GM12878 (cell line): Measurements from ENCODE around the gene OR5B2. TPM values are rescaled to one million over a fixed set of nuclear protein-coding genes. Genes with fewer than 3 reads are reported as not detected.

ENCODE experiments used
- ATAC-seq: fragments of 200-7000 bp; cut with Tn5 transposase; 3 replicates; pipeline ENCODE4 v1.9.1; 2020; ENCODE audit warnings: mild to moderate bottlenecking, moderate library complexity
- BruUV-seq: library from RNA; stranded (reverse); fragments of 400-500 nt; replicated peaks from 2 replicates; lab custom pipeline; 2021; lab: Mats Ljungman, UMichigan
- CTCF ChIA-PET: fragments of 300-600 bp; sonication (Branson Sonifier 250); formaldehyde crosslinking; extraction: SDS; loops from one replicate; lab custom pipeline; 2021; ENCODE audit warnings: inconsistent platforms; lab: Yijun Ruan, JAX
- POLR2A ChIA-PET: fragments of 350-600 bp; formaldehyde crosslinking; extraction: SDS; loops from one replicate; lab custom pipeline; 2021; ENCODE audit warnings: inconsistent platforms; lab: Charles Lee
- RAD21 ChIA-PET: fragments of 300-600 bp; sonication (Branson Sonifier 250); formaldehyde crosslinking; loops from one replicate; lab custom pipeline; 2023; ENCODE audit warnings: antibody characterized with exemption; ENCODE audit not compliant: unreplicated experiment; lab: Charles Lee
- SMC1A ChIA-PET: fragments of 300-600 bp; sonication (Branson Sonifier 250); formaldehyde crosslinking; loops from one replicate; lab custom pipeline; 2023; ENCODE audit not compliant: unreplicated experiment, uncharacterized antibody; lab: Charles Lee
- DNase-seq: peaks from one replicate; pipeline ENCODE4 v3.0.0-alpha.2; 2011; ENCODE audit warnings: low read depth, low spot score
- FAIRE-seq: peaks from 3 replicates; lab custom pipeline; 2011; peaks lifted over from hg19 to GRCh38; lab: Jason Lieb, UNC
- H2AFZ ChIP-seq: 2 replicates; pipeline ENCODE4 v1.6.0; 2011; ENCODE audit warnings: low read depth, low read length, control low read depth; ENCODE audit not compliant: control insufficient read depth
- H3K27ac ChIP-seq: 2 replicates; pipeline ENCODE4 v1.5.1; 2011; ENCODE audit warnings: control low read depth; ENCODE audit not compliant: control insufficient read depth, insufficient read depth
- H3K27me3 ChIP-seq, 2 experiments: replicated peaks in 1 of 2; 2 replicates each; pipeline versions ENCODE4 v1.6.0 to v1.6.1; 2011; ENCODE audit warnings: low read length in 1 of 2; ENCODE audit not compliant: control insufficient read depth in 2 of 2, insufficient read depth in 2 of 2
- H3K36me3 ChIP-seq, 2 experiments: 2 replicates each; pipeline ENCODE4 v1.5.1; 2011; ENCODE audit warnings: low read length in 1 of 2; ENCODE audit not compliant: control insufficient read depth in 2 of 2, insufficient read depth in 2 of 2
- H3K4me1 ChIP-seq: 2 replicates; pipeline ENCODE4 v1.6.1; 2011; ENCODE audit warnings: mild to moderate bottlenecking, low read length, moderate library complexity, mixed read lengths; ENCODE audit not compliant: control insufficient read depth, insufficient read depth
- H3K4me2 ChIP-seq: 2 replicates; pipeline ENCODE4 v1.6.0; 2011; ENCODE audit warnings: control low read depth; ENCODE audit not compliant: control insufficient read depth, insufficient read depth
- H3K4me3 ChIP-seq: fragments of 200-600 bp; sonication (generic); 2 replicates; pipeline ENCODE4 v1.5.1; 2016
- H3K79me2 ChIP-seq: 2 replicates; pipeline ENCODE4 v1.6.0; 2011; ENCODE audit warnings: low read length; ENCODE audit not compliant: control insufficient read depth, insufficient read depth
- H3K9ac ChIP-seq: 2 replicates; pipeline ENCODE4 v1.8.0; 2011; ENCODE audit warnings: low read length, control low read depth, mixed read lengths; ENCODE audit not compliant: control insufficient read depth, insufficient read depth
- H3K9me3 ChIP-seq: replicated peaks from 3 replicates; pipeline ENCODE4 v1.5.1; 2011; ENCODE audit warnings: mild to moderate bottlenecking, low read length; ENCODE audit not compliant: control insufficient read depth, insufficient read depth
- H4K20me1 ChIP-seq: 2 replicates; pipeline ENCODE4 v1.6.0; 2011; ENCODE audit not compliant: control insufficient read depth, insufficient read depth
- CBX3 ChIP-seq: fragments of 200-600 bp; sonication (generic); IDR thresholded peaks from 2 replicates; pipeline ENCODE4 v1.6.1; 2016; ENCODE audit warnings: low read depth, borderline replicate concordance
- CHD4 ChIP-seq: fragments of 200-600 bp; sonication (generic); IDR thresholded peaks from 2 replicates; pipeline ENCODE4 v1.6.1; 2016; ENCODE audit warnings: mild to moderate bottlenecking
- IKZF2 ChIP-seq, 2 experiments: fragments of 450-650 bp; IDR thresholded peaks; 2 replicates each; pipeline ENCODE4 v1.6.1; 2017; ENCODE audit warnings: mild to moderate bottlenecking in 2 of 2, moderate library complexity in 2 of 2
- KDM1A ChIP-seq: fragments of 200-600 bp; sonication (generic); IDR thresholded peaks from 2 replicates; pipeline ENCODE4 v1.6.1; 2016; ENCODE audit warnings: borderline replicate concordance
- NBN ChIP-seq: fragments of 450-650 bp; IDR thresholded peaks from 2 replicates; pipeline ENCODE4 v1.6.1; 2016
- NFYB ChIP-seq: IDR thresholded peaks from 2 replicates; pipeline ENCODE4 v1.6.1; 2011; ENCODE audit warnings: low read depth, mild to moderate bottlenecking, low read length, improper control_type of control experiment, moderate library complexity; ENCODE audit not compliant: insufficient read depth
- POLR2AphosphoS5 ChIP-seq: IDR thresholded peaks from 2 replicates; pipeline ENCODE4 v1.6.1; 2011; ENCODE audit warnings: mild to moderate bottlenecking, low read length, inconsistent platforms
- RBBP5 ChIP-seq: fragments of 200-600 bp; sonication (generic); conservative IDR thresholded peaks from 2 replicates; pipeline ENCODE4 v1.6.1; 2016
- SP1 ChIP-seq: IDR thresholded peaks from one replicate; pipeline ENCODE4 v1.6.1; 2011; ENCODE audit warnings: low read depth, low read length
- STAT1 ChIP-seq: fragments of 450-650 bp; conservative IDR thresholded peaks from 2 replicates; pipeline ENCODE4 v1.6.1; 2014; ENCODE audit warnings: antibody characterized with exemption, mild to moderate bottlenecking
- SUZ12 ChIP-seq: fragments of 200-600 bp; sonication (generic); IDR thresholded peaks from one replicate; pipeline ENCODE4 v1.6.1; 2018; ENCODE audit warnings: antibody characterized with exemption, mild to moderate bottlenecking; ENCODE audit not compliant: unreplicated experiment
- TBL1XR1 ChIP-seq: IDR thresholded peaks from 2 replicates; pipeline ENCODE4 v1.6.1; 2012; ENCODE audit warnings: low read depth, low read length, improper control_type of control experiment
- YBX1 ChIP-seq: fragments of 450-650 bp; IDR thresholded peaks from 2 replicates; pipeline ENCODE4 v1.6.1; 2016; ENCODE audit warnings: antibody characterized with exemption
- WGBS: methylation state at CpG from one replicate; pipeline ENCODE4 v1.1.6; 2016; ENCODE audit warnings: low lambda C conversion rate; ENCODE audit not compliant: insufficient replicate concordance, insufficient coverage; ENCODE audit errors: missing lambda C conversion rate; 5-methylcytosine and 5-hydroxymethylcytosine counted together
- in situ Hi-C: fragments of 300-500 bp; cut with MboI; formaldehyde crosslinking; loops from 9 replicates; pipeline ENCODE4 v1.14.3; 2018; ENCODE audit warnings: mixed read lengths
- intact Hi-C: fragments of 100-400 bp; cut with micrococcal nuclease; formaldehyde crosslinking; loops from one replicate; pipeline ENCODE4 v1.14.2; 2022; ENCODE audit not compliant: unreplicated experiment
- polyA plus RNA-seq, 11 experiments: library from polyadenylated mRNA; depleted of rRNA in 4 of 11; unstranded in 6 of 11; stranded (reverse) in 5 of 11; fragments of >200 nt; fragmentation: Nextera tagmentation in 4 of 11; fragmentation: Illumina TruSeq in 1 of 11; extraction: Ambion mirVana in 4 of 11; extraction: Trizol in 1 of 11; gene quantifications; 1 replicate in 1 of 11; 2 replicates in 10 of 11; pipeline versions ENCODE4 v1.2.1 to v1.2.3, GENCODE V29; 2011 to 2016; ENCODE audit warnings: inconsistent platforms in 2 of 11, missing spikeins in 2 of 11, low read depth in 1 of 11
- total RNA-seq, 4 experiments: library from RNA; depleted of rRNA in 3 of 4; stranded (reverse); fragments of >200 nt in 3 of 4; fragmentation: Illumina TruSeq in 1 of 4; extraction: Trizol in 1 of 4; gene quantifications; 2 replicates each; pipeline versions ENCODE4 v1.2.1 to v1.2.3, GENCODE V29; 2013 to 2021
- TF ChIP-seq, protein P1 (sequence below): fragments of 450-650 bp; IDR thresholded peaks from 2 replicates; pipeline ENCODE4 v1.6.1; 2018; ENCODE audit warnings: borderline replicate concordance, mild to moderate bottlenecking; ENCODE audit not compliant: partially characterized antibody
- TF ChIP-seq, protein P2 (sequence below): IDR thresholded peaks from 2 replicates; pipeline ENCODE4 v1.6.1; 2011; ENCODE audit warnings: low read depth, mild to moderate bottlenecking, low read length, moderate library complexity, borderline replicate concordance; ENCODE audit errors: extremely low read depth

Gene OR5B2
- total and polyA plus RNA-seq, 10 of the 15 experiments (the other 5 are each of a cell fraction or from before 2014, with no cell fraction given) = 0.26 TPM; not detected in 9

DNA sequence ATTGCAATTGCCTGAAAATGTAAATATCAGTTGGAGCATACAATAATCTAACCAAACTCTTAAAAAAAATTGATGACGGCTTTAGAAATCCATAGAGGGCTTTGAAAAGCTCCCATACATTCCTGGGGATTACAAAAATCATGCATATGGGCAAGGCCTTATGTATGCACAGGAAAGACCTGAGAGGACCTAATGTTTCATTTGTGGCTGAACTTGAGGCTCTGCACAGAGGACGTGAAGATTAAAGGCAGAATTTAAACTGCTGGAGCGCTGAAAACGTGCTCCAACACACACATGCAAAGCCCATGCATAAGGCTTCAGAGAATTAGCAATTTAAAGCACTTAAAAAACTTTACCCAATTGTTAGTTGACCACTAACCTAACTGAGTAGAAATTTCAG lies 10.6 kb upstream of the OR5B2 start:
- Histone ChIP-seq H3K27ac (no peak overlapping the region), H3K27me3 (no peaks in the 10 kb centered on the region), H4K20me1 (no peaks in the 10 kb centered on the region), H3K36me3 (no peaks in the 10 kb centered on the region), H2AFZ (no peak overlapping the region), H3K4me3 (no peak overlapping the region), H3K4me1 (no peaks in the 10 kb centered on the region), H3K4me2 (no peak overlapping the region), H3K9me3 (no peaks in the 10 kb centered on the region), H3K9ac (no peak overlapping the region), H3K79me2 (no peaks in the 10 kb centered on the region)
- 0% methylated on average over 4 of the region's 4 CpGs for WGBS
- RAD21 ChIA-PET = no interaction called here
- TF ChIP-seq CHD4 (no peak), NBN (no peak)
- in situ Hi-C loops = no loop called here
- SMC1A ChIA-PET = interaction anchor here (1.2 kb wide), 1 partner anchor 84 kb away, joined by 3 read pairs; no protein-coding TSS in a partner anchor
- intact Hi-C loops = no loop called here
- BruUV-seq = no TSS peak
- ATAC-seq = no peak
- CTCF ChIA-PET = no interaction called here
- POLR2A ChIA-PET = no interaction called here
- no peak for FAIRE-seq
- no peak for DNase-seq

DNA sequence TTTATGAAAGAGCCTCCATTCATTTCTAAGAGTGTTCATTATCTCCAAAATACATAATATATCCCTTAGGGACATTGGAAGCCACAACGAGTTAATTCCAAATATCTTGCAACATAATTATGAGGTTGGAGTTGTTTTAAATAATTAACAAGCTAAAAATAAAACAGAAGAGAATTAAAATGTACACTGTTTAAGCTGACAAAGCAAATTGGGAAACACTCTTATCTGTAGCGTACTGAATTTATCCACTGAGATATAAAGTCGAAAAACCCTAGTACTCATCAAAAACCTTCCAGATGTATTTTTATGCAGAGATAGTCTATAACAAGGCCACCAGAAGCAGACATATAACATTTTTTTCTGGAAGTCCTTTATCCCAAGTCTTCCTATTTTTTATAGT lies 6.3 kb upstream of the OR5B2 start:
- SMC1A ChIA-PET = interaction anchor here (1.7 to 1.9 kb wide), 2 partner anchors 62 to 71 kb away, joined by 5 to 6 read pairs; no protein-coding TSS in a partner anchor
- CTCF ChIA-PET = interaction anchor here (1.0 kb wide), 1 partner anchor 90 kb away, joined by 4 read pairs; no protein-coding TSS in a partner anchor
- no peak for ATAC-seq
- 63% methylated on average over 3 of the region's 3 CpGs for WGBS
- Histone ChIP-seq H3K27me3 (no peaks in the 10 kb centered on the region), H4K20me1 (no peaks in the 10 kb centered on the region), H3K36me3 (no peaks in the 10 kb centered on the region), H3K27ac (no peak overlapping the region), H3K4me2 (no peak overlapping the region), H3K79me2 (no peaks in the 10 kb centered on the region), H3K4me3 (no peak overlapping the region), H3K9me3 (no peaks in the 10 kb centered on the region), H3K4me1 (no peaks in the 10 kb centered on the region), H2AFZ (no peak overlapping the region), H3K9ac (no peak overlapping the region)
- RAD21 ChIA-PET = no interaction called here
- no peak for DNase-seq
- no TSS peak for BruUV-seq
- intact Hi-C loops (no loop called here), in situ Hi-C loops (no loop called here)
- POLR2A ChIA-PET = interaction anchor here (0.6 kb wide), 1 partner anchor 58 kb away, joined by 4 read pairs; no protein-coding TSS in a partner anchor
- no peak for FAIRE-seq
- TF ChIP-seq TBL1XR1 (no peak), CBX3 (no peak), NFYB (no peak), POLR2AphosphoS5 (no peak), STAT1 (no peak), IKZF2 (IDR thresholded peaks at IDR 0.05) (no peak), SUZ12 (no peak), YBX1 (no peak), KDM1A (no peak), RBBP5 (no peak), SP1 (no peak)
- TF ChIP-seq, protein P1, sequence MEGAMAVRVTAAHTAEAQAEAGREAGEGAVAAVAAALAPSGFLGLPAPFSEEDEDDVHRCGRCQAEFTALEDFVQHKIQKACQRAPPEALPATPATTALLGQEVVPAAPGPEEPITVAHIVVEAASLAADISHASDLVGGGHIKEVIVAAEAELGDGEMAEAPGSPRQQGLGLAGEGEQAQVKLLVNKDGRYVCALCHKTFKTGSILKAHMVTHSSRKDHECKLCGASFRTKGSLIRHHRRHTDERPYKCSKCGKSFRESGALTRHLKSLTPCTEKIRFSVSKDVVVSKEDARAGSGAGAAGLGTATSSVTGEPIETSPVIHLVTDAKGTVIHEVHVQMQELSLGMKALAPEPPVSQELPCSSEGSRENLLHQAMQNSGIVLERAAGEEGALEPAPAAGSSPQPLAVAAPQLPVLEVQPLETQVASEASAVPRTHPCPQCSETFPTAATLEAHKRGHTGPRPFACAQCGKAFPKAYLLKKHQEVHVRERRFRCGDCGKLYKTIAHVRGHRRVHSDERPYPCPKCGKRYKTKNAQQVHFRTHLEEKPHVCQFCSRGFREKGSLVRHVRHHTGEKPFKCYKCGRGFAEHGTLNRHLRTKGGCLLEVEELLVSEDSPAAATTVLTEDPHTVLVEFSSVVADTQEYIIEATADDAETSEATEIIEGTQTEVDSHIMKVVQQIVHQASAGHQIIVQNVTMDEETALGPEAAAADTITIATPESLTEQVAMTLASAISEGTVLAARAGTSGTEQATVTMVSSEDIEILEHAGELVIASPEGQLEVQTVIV = no peak
- TF ChIP-seq, protein P2, sequence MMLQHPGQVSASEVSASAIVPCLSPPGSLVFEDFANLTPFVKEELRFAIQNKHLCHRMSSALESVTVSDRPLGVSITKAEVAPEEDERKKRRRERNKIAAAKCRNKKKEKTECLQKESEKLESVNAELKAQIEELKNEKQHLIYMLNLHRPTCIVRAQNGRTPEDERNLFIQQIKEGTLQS = no peak
